IMR-90 (cell line): ENCODE results near the gene PTPRG.

ENCODE experiments used
- FOS ChIP-seq: fragments of 150-350 bp; IDR thresholded peaks from 2 replicates; pipeline ENCODE4 v1.6.1; 2016; ENCODE audit warnings: low read depth, low read length
- MAFK ChIP-seq: IDR thresholded peaks from 2 replicates; pipeline ENCODE4 v1.6.1; 2012; ENCODE audit warnings: low read depth, low read length, improper control_type of control experiment
- MAZ ChIP-seq: IDR thresholded peaks from 2 replicates; pipeline ENCODE4 v1.6.1; 2012; ENCODE audit warnings: low read depth, mild to moderate bottlenecking, low read length, improper control_type of control experiment, moderate library complexity, borderline replicate concordance
- MXI1 ChIP-seq: IDR thresholded peaks from 2 replicates; pipeline ENCODE4 v1.6.1; 2012; ENCODE audit warnings: low read depth, mild to moderate bottlenecking, low read length, moderate library complexity, borderline replicate concordance
- POLR2A ChIP-seq: IDR thresholded peaks from 2 replicates; pipeline ENCODE4 v1.6.1; 2012; ENCODE audit warnings: mild to moderate bottlenecking, low read depth, low read length
- RCOR1 ChIP-seq: IDR thresholded peaks from 2 replicates; pipeline ENCODE4 v1.6.1; 2012; ENCODE audit warnings: mild to moderate bottlenecking, low read length, improper control_type of control experiment; ENCODE audit not compliant: insufficient replicate concordance
- TF ChIP-seq, protein P1 (sequence below): conservative IDR thresholded peaks from 2 replicates; pipeline ENCODE4 v1.5.1; 2012; ENCODE audit warnings: mild to moderate bottlenecking, low read depth, low read length, improper control_type of control experiment

- no peak for TF ChIP-seq MXI1
- no peak for TF ChIP-seq MAZ
- TF ChIP-seq, protein P1, sequence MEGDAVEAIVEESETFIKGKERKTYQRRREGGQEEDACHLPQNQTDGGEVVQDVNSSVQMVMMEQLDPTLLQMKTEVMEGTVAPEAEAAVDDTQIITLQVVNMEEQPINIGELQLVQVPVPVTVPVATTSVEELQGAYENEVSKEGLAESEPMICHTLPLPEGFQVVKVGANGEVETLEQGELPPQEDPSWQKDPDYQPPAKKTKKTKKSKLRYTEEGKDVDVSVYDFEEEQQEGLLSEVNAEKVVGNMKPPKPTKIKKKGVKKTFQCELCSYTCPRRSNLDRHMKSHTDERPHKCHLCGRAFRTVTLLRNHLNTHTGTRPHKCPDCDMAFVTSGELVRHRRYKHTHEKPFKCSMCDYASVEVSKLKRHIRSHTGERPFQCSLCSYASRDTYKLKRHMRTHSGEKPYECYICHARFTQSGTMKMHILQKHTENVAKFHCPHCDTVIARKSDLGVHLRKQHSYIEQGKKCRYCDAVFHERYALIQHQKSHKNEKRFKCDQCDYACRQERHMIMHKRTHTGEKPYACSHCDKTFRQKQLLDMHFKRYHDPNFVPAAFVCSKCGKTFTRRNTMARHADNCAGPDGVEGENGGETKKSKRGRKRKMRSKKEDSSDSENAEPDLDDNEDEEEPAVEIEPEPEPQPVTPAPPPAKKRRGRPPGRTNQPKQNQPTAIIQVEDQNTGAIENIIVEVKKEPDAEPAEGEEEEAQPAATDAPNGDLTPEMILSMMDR: peak; percentile 81
- TF ChIP-seq POLR2A: no peak
- no peak for TF ChIP-seq FOS
- TF ChIP-seq RCOR1: no peak
- TF ChIP-seq MAFK: no peak
Measured at GRCh38 chr3:62188681-62189375, 627.5 kb downstream of the PTPRG start.
